Tibial nerve (tissue), 3 donors: ENCODE measurements around the gene RAPGEF5.

ENCODE experiments used
- POLR2A ChIP-seq, 2 donors: fragments of 450-650 bp; IDR thresholded peaks; one replicate each; pipeline ENCODE4 v1.6.1; 2017; ENCODE audit warnings: antibody characterized with exemption in 2 of 2, mild to moderate bottlenecking in 2 of 2, moderate library complexity in 2 of 2
- TF ChIP-seq, protein P1 (sequence below), 5 experiments: fragments of 200-600 bp in 3 of 5; fragments of 450-650 bp in 2 of 5; sonication (generic) in 3 of 5; IDR thresholded peaks; one replicate each; pipeline ENCODE4 v1.5.1; 2016 to 2019; ENCODE audit warnings: antibody characterized with exemption in 5 of 5, mild to moderate bottlenecking in 3 of 5, moderate library complexity in 2 of 5

DNA sequence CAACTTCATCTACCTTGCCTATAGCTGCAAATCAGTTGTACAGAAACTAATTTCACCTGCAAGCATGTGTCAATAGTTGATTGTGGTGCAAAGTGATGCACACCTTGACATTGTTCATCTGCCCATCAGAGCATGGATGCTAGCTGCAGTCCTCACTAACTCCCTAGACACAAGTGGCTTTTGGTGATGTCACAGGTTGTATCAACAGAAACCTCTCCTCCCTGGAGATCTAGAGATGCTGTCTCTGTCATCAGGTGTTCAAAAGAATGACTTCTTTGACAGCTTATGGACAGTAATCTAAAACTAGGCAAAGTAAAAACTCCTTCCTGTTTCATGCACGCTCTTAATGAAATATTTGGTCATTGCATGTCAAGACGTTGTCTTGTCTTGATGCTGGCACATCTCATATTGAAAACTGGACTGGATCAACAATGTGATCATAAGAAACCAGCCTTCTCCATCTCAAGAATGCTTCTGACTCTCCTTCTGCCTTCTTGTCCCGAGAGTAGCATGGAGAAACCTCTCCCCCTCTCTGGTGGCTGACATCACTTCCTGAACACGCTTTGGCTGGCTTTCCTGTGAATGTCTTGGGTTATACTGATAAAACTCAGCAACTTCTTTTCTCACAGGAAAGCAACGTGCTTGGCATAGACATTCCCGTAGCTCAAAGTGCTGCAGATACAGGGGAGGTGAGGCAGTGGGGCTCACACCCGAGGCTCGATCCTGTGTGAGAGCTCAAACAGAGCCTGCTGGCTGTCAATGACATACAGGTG is 235.1 kb downstream of the RAPGEF5 start:
- TF ChIP-seq, protein P1, sequence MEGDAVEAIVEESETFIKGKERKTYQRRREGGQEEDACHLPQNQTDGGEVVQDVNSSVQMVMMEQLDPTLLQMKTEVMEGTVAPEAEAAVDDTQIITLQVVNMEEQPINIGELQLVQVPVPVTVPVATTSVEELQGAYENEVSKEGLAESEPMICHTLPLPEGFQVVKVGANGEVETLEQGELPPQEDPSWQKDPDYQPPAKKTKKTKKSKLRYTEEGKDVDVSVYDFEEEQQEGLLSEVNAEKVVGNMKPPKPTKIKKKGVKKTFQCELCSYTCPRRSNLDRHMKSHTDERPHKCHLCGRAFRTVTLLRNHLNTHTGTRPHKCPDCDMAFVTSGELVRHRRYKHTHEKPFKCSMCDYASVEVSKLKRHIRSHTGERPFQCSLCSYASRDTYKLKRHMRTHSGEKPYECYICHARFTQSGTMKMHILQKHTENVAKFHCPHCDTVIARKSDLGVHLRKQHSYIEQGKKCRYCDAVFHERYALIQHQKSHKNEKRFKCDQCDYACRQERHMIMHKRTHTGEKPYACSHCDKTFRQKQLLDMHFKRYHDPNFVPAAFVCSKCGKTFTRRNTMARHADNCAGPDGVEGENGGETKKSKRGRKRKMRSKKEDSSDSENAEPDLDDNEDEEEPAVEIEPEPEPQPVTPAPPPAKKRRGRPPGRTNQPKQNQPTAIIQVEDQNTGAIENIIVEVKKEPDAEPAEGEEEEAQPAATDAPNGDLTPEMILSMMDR (IDR thresholded peaks at IDR 0.05), result no peak
- TF ChIP-seq POLR2A (IDR thresholded peaks at IDR 0.05), result no peak
